T follicular helper cell (primary cell): Measurements from ENCODE around the gene RASA2.
A peak's percentile ranks its signal among the peaks of the same experiment; 100 is the strongest.

ENCODE experiments used
- DNase-seq: peaks from one replicate; pipeline ENCODE4 v3.0.0-alpha.2; 2020; ENCODE audit warnings: low read depth
- total RNA-seq, 2 experiments: gene quantifications; one replicate each; lab custom pipeline; 2026; lab: John Stamatoyannopoulos, UW

Gene RASA2
- total RNA-seq, result 109 to 135 reads per million in 2 experiments

GRCh38 chr3:141486746-141487520, at the start of gene RASA2:
RASA2 (plus strand) TSS chr3:141487027; CDS start chr3:141487084, 57 bp downstream.
- peak; percentile 55 for DNase-seq

- DNase-seq, result no peak
These were observed 47.2 kb upstream of the RASA2 start for GRCh38 chr3:141439589-141439988.

GRCh38 chr3:141440942-141441341, 45.9 kb upstream of the RASA2 start:
- DNase-seq, result no peak

GRCh38 chr3:141441381-141442364, 45.2 kb upstream of the RASA2 start:
- DNase-seq, result peak; percentile 64

GRCh38 chr3:141442446-141442845, 44.4 kb upstream of the RASA2 start:
- no peak for DNase-seq

- DNase-seq, result no peak
These were observed 43.9 kb upstream of the RASA2 start for GRCh38 chr3:141442914-141443313.

GRCh38 chr3:141444586-141445285, 42.1 kb upstream of the RASA2 start:
- DNase-seq, result no peak

- no peak for DNase-seq
These were observed 40.8 kb upstream of the RASA2 start for GRCh38 chr3:141445990-141446389.

GRCh38 chr3:141446737-141447136, 40.1 kb upstream of the RASA2 start:
- DNase-seq, result no peak

- no peak for DNase-seq
These were observed 39.4 kb upstream of the RASA2 start for GRCh38 chr3:141447383-141447782.

GRCh38 chr3:141448606-141449220, 38.1 kb upstream of the RASA2 start:
- DNase-seq, result no peak

GRCh38 chr3:141449424-141449823, 37.4 kb upstream of the RASA2 start:
- DNase-seq, result no peak

- no peak for DNase-seq
These were observed 36.0 kb upstream of the RASA2 start for GRCh38 chr3:141450727-141451375.

- peak; percentile 25 for DNase-seq
These were observed 34.8 kb upstream of the RASA2 start for GRCh38 chr3:141452045-141452444.

- no peak for DNase-seq
These were observed 34.1 kb upstream of the RASA2 start for GRCh38 chr3:141452773-141453172.

- DNase-seq, result no peak
These were observed 32.8 kb upstream of the RASA2 start for GRCh38 chr3:141454054-141454453.

GRCh38 chr3:141454906-141455602, 31.8 kb upstream of the RASA2 start:
- no peak for DNase-seq

GRCh38 chr3:141455603-141456300, 31.1 kb upstream of the RASA2 start:
- no peak for DNase-seq

- DNase-seq, result no peak
These were observed 30.6 kb upstream of the RASA2 start for GRCh38 chr3:141456301-141456625.
